H9 (cell line): ENCODE results near the gene GFRA1. TPM values are rescaled to one million over a fixed set of nuclear protein-coding genes. Genes with fewer than 3 reads are reported as not detected.

Experiments used
- DNase-seq: peaks from one replicate; pipeline ENCODE4 v3.0.0-alpha.2; 2017
- H2AFZ ChIP-seq: one replicate; pipeline ENCODE4 v1.6.1; 2013; ENCODE audit warnings: mild to moderate bottlenecking, low read length, control low read depth, moderate library complexity
- H2AK5ac ChIP-seq: 2 replicates; pipeline ENCODE4 v1.6.1; 2013; ENCODE audit warnings: low read length, control low read depth, mixed read lengths; ENCODE audit not compliant: insufficient read length
- H2BK120ac ChIP-seq: one replicate; pipeline ENCODE4 v1.6.1; 2013; ENCODE audit warnings: low read depth, mild to moderate bottlenecking, low read length, control low read depth, inconsistent platforms; ENCODE audit not compliant: poor library complexity, severe bottlenecking
- H2BK12ac ChIP-seq: 2 replicates; pipeline ENCODE4 v1.6.1; 2013; ENCODE audit warnings: low read length, control low read depth, mixed read lengths, low read depth; ENCODE audit not compliant: insufficient read length
- H2BK15ac ChIP-seq: 2 replicates; pipeline ENCODE4 v1.6.1; 2013; ENCODE audit warnings: low read depth, low read length, control low read depth
- H2BK20ac ChIP-seq: one replicate; pipeline ENCODE4 v1.6.1; 2013; ENCODE audit warnings: low read depth, mild to moderate bottlenecking, low read length, control low read depth, inconsistent platforms; ENCODE audit not compliant: poor library complexity, severe bottlenecking
- H2BK5ac ChIP-seq: 2 replicates; pipeline ENCODE4 v1.6.1; 2013; ENCODE audit warnings: low read length, control low read depth, mixed read lengths; ENCODE audit not compliant: insufficient read length
- H3K14ac ChIP-seq: 2 replicates; pipeline ENCODE4 v1.6.1; 2013; ENCODE audit warnings: low read length, control low read depth; ENCODE audit not compliant: insufficient read depth
- H3K18ac ChIP-seq: 2 replicates; pipeline ENCODE4 v1.6.1; 2013; ENCODE audit warnings: low read depth, mild to moderate bottlenecking, mixed read lengths, low read length, control low read depth; ENCODE audit not compliant: insufficient read length
- H3K23ac ChIP-seq: 2 replicates; pipeline ENCODE4 v1.6.1; 2013; ENCODE audit warnings: low read length, control low read depth, mixed read lengths, low read depth; ENCODE audit not compliant: insufficient read length
- H3K23me2 ChIP-seq: 2 replicates; pipeline ENCODE4 v1.6.1; 2013; ENCODE audit warnings: low read depth, mild to moderate bottlenecking, mixed read lengths, low read length, control low read depth; ENCODE audit not compliant: insufficient read length, poor library complexity, severe bottlenecking
- H3K27ac ChIP-seq: 2 replicates; pipeline ENCODE4 v1.5.1; 2013; ENCODE audit warnings: low read length, control low read depth, mixed read lengths, low read depth; ENCODE audit not compliant: insufficient read length
- H3K27me3 ChIP-seq: 2 replicates; pipeline ENCODE4 v1.6.1; 2013; ENCODE audit warnings: low read length, control low read depth, inconsistent platforms; ENCODE audit not compliant: insufficient read depth
- H3K4ac ChIP-seq: 2 replicates; pipeline ENCODE4 v1.6.1; 2013; ENCODE audit warnings: low read depth, mild to moderate bottlenecking, control low read depth, inconsistent platforms, low read length, moderate library complexity
- H3K4me1 ChIP-seq: 2 replicates; pipeline ENCODE4 v1.6.1; 2013; ENCODE audit warnings: low read length, control low read depth, inconsistent platforms; ENCODE audit not compliant: insufficient read depth
- H3K4me2 ChIP-seq: 2 replicates; pipeline ENCODE4 v1.6.1; 2013; ENCODE audit warnings: low read length, control low read depth, mixed read lengths; ENCODE audit not compliant: insufficient read length, insufficient read depth
- H3K56ac ChIP-seq: 2 replicates; pipeline ENCODE4 v1.6.1; 2013; ENCODE audit warnings: low read depth, mild to moderate bottlenecking, mixed read lengths, low read length, control low read depth; ENCODE audit not compliant: insufficient read length
- H3K79me1 ChIP-seq: 2 replicates; pipeline ENCODE4 v1.6.1; 2013; ENCODE audit warnings: low read depth, mild to moderate bottlenecking, moderate library complexity, low read length, control low read depth, inconsistent platforms; ENCODE audit not compliant: insufficient read depth, poor library complexity, severe bottlenecking
- H3K79me2 ChIP-seq: 2 replicates; pipeline ENCODE4 v1.6.1; 2013; ENCODE audit warnings: low read length, control low read depth, inconsistent platforms; ENCODE audit not compliant: insufficient read depth
- H3K9ac ChIP-seq: 2 replicates; pipeline ENCODE4 v1.6.1; 2013; ENCODE audit warnings: low read length, control low read depth, mixed read lengths; ENCODE audit not compliant: insufficient read length; ENCODE audit errors: extremely low read depth
- H3K9me3 ChIP-seq: one replicate; pipeline ENCODE4 v1.6.1; 2013; ENCODE audit warnings: low read depth, low read length, inconsistent platforms; ENCODE audit not compliant: control insufficient read depth
- H3T11ph ChIP-seq: one replicate; pipeline ENCODE4 v1.6.1; 2013; ENCODE audit warnings: mild to moderate bottlenecking, low read length, control low read depth, inconsistent platforms
- H4K20me1 ChIP-seq: one replicate; pipeline ENCODE4 v1.6.1; 2013; ENCODE audit not compliant: control insufficient read depth, insufficient read length, insufficient read depth
- H4K5ac ChIP-seq: 2 replicates; pipeline ENCODE4 v1.6.1; 2013; ENCODE audit warnings: low read depth, mild to moderate bottlenecking, mixed read lengths, low read length, control low read depth; ENCODE audit not compliant: insufficient read length
- H4K8ac ChIP-seq: replicated peaks from 2 replicates; pipeline ENCODE4 v1.6.1; 2013; ENCODE audit warnings: low read length, control low read depth, mixed read lengths, low read depth; ENCODE audit not compliant: insufficient read length
- H4K91ac ChIP-seq: 2 replicates; pipeline ENCODE4 v1.6.1; 2013; ENCODE audit warnings: low read depth, mild to moderate bottlenecking, moderate library complexity, mixed read lengths, low read length, control low read depth; ENCODE audit not compliant: insufficient read length
- H3K27ac Mint-ChIP-seq, 3 experiments: 2 replicates in 2 of 3; 3 replicates in 1 of 3; pipeline ENCODE4 v1.8.0; 2020 to 2021; ENCODE audit warnings: mixed read lengths in 3 of 3, mild to moderate bottlenecking in 1 of 3, moderate library complexity in 1 of 3
- H3K27me3 Mint-ChIP-seq: 2 replicates; pipeline ENCODE4 v1.8.0; 2021; ENCODE audit warnings: low read depth, mild to moderate bottlenecking, moderate library complexity, mixed read lengths
- H3K36me3 Mint-ChIP-seq, 3 experiments: 2 replicates in 2 of 3; 3 replicates in 1 of 3; pipeline ENCODE4 v1.8.0; 2020 to 2021; ENCODE audit warnings: low read depth in 3 of 3, mixed read lengths in 3 of 3; ENCODE audit not compliant: insufficient read depth in 1 of 3
- H3K4me1 Mint-ChIP-seq, 2 experiments: 2 replicates each; pipeline ENCODE4 v1.8.0; 2020; ENCODE audit warnings: mixed read lengths in 2 of 2
- H3K4me3 Mint-ChIP-seq, 2 experiments: 2 replicates in 1 of 2; 3 replicates in 1 of 2; pipeline ENCODE4 v1.8.0; 2020 to 2021; ENCODE audit warnings: mild to moderate bottlenecking in 2 of 2, mixed read lengths in 2 of 2, moderate library complexity in 1 of 2
- H3K9me3 Mint-ChIP-seq, 2 experiments: 2 replicates in 1 of 2; 3 replicates in 1 of 2; pipeline ENCODE4 v1.8.0; 2020; ENCODE audit warnings: mild to moderate bottlenecking in 2 of 2, mixed read lengths in 2 of 2, moderate library complexity in 1 of 2
- WGBS: extraction: QIAGEN DNeasy Blood & Tissue Kit; methylation state at CpG from one replicate; pipeline ENCODE4 v1.1.7; 2013; ENCODE audit warnings: missing lambda C conversion rate, low lambda C conversion rate, mixed read lengths; ENCODE audit not compliant: insufficient read length; ENCODE audit errors: extremely low coverage; 5-methylcytosine and 5-hydroxymethylcytosine counted together
- total RNA-seq: library from RNA; stranded (reverse); gene quantifications from 2 replicates; pipeline ENCODE4 v1.2.1, GENCODE V29; 2021
- TF ChIP-seq, protein P1 (sequence below): fragments of 200-600 bp; sonication (generic); conservative IDR thresholded peaks from 3 replicates; pipeline ENCODE4 v1.8.0; 2021; ENCODE audit warnings: antibody characterized with exemption, mild to moderate bottlenecking

GFRA1 gene
- total RNA-seq, 1 experiment from 2014 or later: 0.24 TPM

GRCh38 chr10:116209781-116210180 is 63.2 kb downstream of the GFRA1 start:
- no peaks in the 10 kb centered on the region for H3K9me3 Mint-ChIP-seq
- H3K4me2 ChIP-seq: no peak overlapping the region
- no peak overlapping the region for H2AFZ ChIP-seq
- no peak overlapping the region for H4K91ac ChIP-seq
- no peaks in the 10 kb centered on the region for H3K79me2 ChIP-seq
- TF ChIP-seq, protein P1, sequence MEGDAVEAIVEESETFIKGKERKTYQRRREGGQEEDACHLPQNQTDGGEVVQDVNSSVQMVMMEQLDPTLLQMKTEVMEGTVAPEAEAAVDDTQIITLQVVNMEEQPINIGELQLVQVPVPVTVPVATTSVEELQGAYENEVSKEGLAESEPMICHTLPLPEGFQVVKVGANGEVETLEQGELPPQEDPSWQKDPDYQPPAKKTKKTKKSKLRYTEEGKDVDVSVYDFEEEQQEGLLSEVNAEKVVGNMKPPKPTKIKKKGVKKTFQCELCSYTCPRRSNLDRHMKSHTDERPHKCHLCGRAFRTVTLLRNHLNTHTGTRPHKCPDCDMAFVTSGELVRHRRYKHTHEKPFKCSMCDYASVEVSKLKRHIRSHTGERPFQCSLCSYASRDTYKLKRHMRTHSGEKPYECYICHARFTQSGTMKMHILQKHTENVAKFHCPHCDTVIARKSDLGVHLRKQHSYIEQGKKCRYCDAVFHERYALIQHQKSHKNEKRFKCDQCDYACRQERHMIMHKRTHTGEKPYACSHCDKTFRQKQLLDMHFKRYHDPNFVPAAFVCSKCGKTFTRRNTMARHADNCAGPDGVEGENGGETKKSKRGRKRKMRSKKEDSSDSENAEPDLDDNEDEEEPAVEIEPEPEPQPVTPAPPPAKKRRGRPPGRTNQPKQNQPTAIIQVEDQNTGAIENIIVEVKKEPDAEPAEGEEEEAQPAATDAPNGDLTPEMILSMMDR: no peak
- H3K4me1 ChIP-seq: no peaks in the 10 kb centered on the region
- no peak overlapping the region for H2BK15ac ChIP-seq
- H3K4me3 Mint-ChIP-seq: no peak overlapping the region
- H4K20me1 ChIP-seq: no peaks in the 10 kb centered on the region
- H3K23ac ChIP-seq: no peak overlapping the region
- peaks cover 3 to 9% of the 10 kb centered on the region in 2 experiments; a peak in 3 of 4 replicates for H3K4me1 Mint-ChIP-seq
- no peak overlapping the region for H3T11ph ChIP-seq
- H3K9me3 ChIP-seq: no peaks in the 10 kb centered on the region
- H3K4ac ChIP-seq: no peak overlapping the region
- H2AK5ac ChIP-seq: no peak overlapping the region
- H3K23me2 ChIP-seq: no peaks in the 10 kb centered on the region
- H3K14ac ChIP-seq: no peak overlapping the region
- no peak overlapping the region for H3K27ac Mint-ChIP-seq
- no peaks in the 10 kb centered on the region for H3K27me3 ChIP-seq
- peaks cover 3% of the 10 kb centered on the region for H3K27me3 Mint-ChIP-seq
- no peak overlapping the region for H4K5ac ChIP-seq
- H2BK12ac ChIP-seq: no peak overlapping the region
- H2BK5ac ChIP-seq: no peak overlapping the region
- H3K27ac ChIP-seq: no peak overlapping the region
- no peak overlapping the region for H3K56ac ChIP-seq
- no peak overlapping the region for H3K9ac ChIP-seq
- no peaks in the 10 kb centered on the region for H3K79me1 ChIP-seq
- DNase-seq: no peak
- H3K36me3 Mint-ChIP-seq: no peaks in the 10 kb centered on the region
- no peak overlapping the region for H3K18ac ChIP-seq
- no peak overlapping the region for H2BK120ac ChIP-seq
- WGBS: no CpG with 5 or more reads among the region's 10 CpGs
- no peak overlapping the region for H4K8ac ChIP-seq
- H2BK20ac ChIP-seq: no peak overlapping the region
